ENCODE measurements around the gene FADS3.
A peak's percentile ranks its signal among the peaks of the same experiment; 100 is the strongest.

Gene FADS3

DNA sequence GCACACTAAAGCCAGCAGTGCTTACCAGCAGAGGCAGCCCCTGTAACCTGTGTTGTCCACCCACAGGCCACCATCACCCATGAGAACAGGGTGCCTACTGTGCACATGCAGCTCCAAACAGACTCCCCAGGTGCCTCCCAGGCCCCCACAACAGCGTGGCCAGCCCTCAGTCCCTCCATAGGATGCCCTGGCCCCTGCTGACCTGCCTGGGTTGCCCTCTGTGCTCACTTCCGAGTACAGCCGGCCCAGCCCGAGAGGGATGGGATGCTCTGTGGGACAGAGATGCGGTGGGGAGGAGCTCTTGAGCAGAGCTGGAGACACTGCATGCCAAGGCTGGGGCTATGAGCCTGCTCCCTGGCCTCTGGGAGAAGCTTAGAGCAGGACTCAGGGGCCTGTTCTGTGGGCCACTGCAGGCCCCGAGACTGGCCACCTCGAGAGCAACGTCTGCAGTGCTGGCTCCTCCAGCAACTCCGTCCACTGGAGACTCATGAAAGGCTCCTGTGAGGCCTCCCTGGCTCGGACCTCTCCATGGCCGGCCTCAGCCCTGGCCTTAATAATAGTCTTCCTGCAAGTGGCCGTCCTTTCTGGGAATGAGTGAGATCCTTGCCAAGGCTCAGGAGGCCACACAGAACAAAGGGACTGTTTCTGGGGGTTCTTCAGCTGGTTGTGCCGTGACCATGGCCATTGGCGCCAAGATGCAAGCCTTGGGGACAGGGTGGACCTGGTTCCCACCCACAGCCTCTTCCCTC, 36.2 kb downstream of the FADS3 start:
- DNase-seq: no peak

DNA sequence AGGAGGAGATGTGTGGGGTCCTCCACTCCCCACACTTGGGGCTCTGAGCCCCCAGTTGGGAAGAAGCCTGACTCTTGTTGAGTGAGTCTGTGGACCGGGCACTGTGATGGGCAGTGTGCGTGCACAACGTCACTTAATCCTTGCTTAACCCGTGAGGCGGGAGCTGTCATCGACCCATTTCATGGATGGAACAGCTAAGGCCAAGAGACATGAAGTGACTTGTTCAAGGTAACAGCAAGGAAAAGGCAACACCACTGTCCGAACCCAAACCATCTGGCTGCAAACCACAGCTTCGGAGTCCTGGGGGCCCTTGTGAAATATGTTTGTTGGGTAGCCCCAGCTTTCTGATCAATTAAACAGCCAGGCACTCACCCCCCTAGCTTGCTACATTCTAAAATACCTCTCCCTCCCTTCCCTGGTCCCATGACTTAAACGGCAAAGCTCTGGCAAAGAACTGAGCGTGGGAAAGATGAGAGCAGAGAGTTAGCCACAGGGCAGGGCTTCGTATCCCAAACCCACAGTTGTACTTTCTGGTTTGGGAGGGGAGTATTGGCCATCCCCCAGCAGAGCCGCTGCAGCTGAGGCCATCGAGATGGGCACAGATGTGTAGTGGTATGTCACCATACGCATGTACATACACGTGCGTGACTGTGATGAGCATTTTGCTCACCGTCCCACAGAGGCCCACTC, 37.0 kb downstream of the FADS3 start:
- DNase-seq: no peak

DNA sequence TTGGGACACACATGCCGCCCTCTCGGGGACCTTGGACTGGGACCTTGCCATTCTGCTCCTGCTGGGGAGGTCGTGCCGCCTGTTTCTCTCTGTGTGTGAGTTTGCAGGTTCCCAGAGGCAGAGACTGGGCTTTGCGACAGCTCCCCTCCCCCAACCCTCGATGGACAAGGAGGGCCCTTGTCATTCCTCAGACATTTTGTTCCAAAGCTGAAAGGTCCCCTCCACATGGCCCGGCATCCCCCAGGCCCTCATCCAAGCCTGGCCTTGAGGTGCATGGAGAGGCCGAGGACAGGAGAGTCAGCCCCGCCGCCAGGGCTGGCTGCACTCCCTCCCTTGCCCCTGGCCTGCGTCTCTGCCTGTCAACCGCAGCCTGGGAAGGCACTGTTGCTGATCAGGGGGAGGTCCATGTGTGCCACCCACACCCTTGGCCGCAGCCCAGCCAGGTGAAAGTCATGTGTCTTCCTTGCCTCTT, 37.6 kb downstream of the FADS3 start:
- DNase-seq: no peak

- DNase-seq: no peak
These were observed 39.4 kb downstream of the FADS3 start for GRCh38 chr11:61851900-61852295.

- no peak for DNase-seq
These were observed 40.0 kb downstream of the FADS3 start for GRCh38 chr11:61851113-61851899.

GRCh38 chr11:61850687-61851086, 40.7 kb downstream of the FADS3 start:
- DNase-seq: no peak

- no peak for DNase-seq
These were observed 42.7 kb downstream of the FADS3 start for GRCh38 chr11:61848631-61849030.

DNA sequence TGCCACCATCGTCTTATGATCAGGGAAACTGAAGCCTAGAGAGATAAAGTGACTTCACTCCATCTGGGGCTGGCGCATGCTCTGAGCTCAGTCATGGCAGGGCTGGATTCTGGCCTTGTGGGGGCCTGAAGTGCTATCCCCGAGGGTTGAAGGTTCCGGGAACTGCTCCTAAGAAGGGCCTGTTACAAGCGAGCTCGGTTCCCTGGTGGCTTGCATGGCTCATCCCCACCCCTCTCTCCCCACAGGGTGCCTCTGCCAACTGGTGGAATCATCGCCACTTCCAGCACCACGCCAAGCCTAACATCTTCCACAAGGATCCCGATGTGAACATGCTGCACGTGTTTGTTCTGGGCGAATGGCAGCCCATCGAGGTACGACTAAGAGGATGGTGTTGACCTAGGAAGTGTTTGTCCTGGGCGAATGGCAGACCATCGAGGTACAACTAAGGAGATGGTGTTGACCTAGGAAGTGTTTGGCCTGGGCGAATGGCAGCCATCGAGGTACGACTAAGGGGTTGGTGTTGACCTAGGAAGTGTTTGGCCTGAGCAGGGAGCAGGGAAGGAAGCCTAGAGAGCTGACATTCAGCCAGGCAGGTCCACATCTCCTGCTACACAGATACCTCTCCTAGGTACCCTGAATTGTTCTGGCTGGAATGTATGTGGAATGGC, 43.3 kb downstream of the FADS3 start:
- no peak for DNase-seq

DNA sequence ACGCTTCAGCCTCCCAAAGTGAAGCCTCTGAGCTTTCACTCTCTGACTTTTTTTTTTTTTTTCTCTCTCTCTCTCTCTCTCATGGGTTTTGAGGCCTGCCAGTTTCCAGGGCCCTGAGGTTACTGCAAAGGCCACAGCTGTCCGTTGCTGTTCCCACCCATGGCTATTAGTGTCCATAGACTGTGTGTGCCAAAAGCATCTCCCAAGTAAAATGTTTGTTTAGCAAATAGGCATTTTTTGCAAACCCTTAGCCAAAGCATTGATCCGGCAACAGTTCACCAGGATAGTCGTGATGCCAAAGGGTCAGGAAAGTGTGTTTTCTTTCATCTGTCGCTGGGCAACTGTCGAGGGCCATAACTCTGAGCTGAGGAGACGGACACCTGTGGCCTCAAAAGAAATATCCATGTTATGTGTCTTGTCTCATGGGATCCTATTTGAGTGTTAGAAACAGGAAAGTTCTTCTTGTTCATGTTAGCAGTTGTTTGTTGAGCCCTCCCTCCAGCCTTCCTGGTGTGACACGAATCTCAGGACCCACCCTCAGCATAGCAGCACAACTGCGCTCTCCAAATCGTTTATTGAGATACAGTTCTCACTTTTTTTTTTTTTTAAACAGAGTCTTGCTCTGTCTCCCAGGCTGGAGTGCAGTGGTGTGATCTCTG, 44.9 kb downstream of the FADS3 start:
- DNase-seq: no peak

DNA sequence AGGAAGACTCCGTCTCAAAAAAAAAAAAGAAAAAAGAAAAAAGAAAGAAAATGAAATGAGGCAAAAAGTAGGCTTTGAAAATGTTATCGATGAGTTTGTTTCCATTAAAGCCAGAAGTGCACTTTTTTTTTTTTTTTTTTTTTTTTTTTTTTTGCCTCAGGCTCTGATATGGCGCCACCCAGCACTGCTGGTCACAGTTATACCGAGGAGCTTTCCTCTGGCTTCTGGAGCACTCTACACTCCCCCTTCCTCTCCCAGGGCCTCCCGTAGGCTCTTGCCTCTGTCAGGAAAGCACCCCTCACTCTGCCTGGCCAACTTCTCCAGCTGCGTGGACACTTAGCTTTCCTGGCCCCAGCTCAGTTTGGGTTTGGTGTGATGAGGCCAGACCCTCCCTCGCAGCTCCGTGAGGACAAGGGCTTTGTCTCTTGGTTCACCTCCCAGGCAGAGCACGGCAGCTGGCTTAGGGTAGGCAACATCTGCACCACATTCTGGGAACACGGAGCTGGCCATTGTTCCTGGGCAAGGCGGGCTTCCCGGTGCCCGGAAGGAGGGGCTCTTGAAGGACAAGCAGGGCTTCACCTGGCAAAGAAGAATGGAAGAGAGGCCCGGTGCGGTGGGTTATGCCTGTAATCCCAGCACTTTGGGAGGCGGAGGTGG, 46.3 kb downstream of the FADS3 start:
- no peak for DNase-seq

- no peak for DNase-seq
These were observed 48.9 kb downstream of the FADS3 start for GRCh38 chr11:61842528-61842820.

DNA sequence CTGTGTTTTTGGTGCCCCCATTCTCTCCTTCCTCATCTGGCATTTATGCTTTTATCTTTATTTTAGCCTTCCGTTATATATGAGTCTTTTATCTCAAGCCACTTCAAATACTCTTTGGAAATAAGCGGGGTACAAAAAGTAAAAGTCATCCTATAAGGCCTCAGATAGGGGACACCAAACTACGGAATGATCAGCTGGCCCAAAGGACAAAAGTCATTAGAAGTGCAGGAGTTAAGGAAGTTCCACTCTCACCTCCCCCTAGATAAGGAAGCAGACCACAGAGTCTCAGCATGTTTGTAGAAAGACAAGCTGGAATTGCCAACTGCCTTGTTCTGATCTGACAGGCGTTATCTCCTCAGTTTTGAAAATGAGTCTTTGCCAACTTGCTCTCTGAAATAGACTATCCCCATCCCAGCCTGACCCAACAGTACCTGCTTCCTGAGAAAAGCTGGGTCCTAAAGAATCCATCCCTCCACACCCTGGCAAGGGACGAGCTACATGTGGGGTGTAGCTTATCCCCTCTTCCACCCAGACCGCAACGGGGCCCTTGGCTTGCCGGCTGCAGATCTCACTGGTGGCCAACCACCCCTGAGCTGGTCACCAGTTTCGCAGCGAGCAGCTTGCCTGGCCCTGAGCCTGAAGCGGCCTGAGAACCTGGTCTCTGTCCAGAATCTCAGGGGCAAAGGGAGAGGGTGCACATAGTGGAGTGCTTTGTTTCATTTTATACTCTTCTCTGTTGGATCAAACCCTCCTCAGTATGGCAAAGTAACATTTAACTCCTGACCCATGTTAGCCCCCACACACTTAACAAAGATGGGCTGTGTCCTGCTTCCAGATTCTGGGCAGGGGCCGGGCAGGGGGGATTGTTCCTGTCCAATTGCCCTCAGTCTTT, 49.5 kb downstream of the FADS3 start:
- DNase-seq: no peak

GRCh38 chr11:61840371-61840770, 51.0 kb downstream of the FADS3 start:
- DNase-seq: peak; percentile 41

GRCh38 chr11:61839742-61840141, 51.6 kb downstream of the FADS3 start:
- DNase-seq: no peak

- DNase-seq: no peak
These were observed 52.4 kb downstream of the FADS3 start for GRCh38 chr11:61838921-61839320.

GRCh38 chr11:61838501-61838900, 52.8 kb downstream of the FADS3 start:
- no peak for DNase-seq

GRCh38 chr11:61837411-61838005, 53.8 kb downstream of the FADS3 start:
- DNase-seq: peak; percentile 46

DNA sequence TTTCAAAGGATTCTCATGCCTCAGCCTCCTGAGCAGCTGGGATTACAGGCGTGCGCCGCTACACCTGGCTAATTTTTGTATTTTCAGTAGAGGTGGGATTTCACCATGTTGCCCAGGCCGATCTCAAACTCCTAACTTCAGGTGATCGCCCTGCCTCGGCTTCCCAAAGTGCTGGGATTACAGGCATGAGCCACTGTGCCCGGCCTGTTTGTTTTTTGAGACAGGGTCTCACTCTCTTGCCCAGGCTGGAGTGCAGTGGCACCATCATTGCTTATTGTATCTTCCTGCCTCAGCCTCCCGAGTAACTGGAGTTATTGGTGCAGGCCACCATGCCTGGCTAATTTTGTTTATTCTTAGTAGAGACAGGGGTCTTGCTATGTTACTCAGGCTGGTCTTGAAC, 55.2 kb downstream of the FADS3 start:
- DNase-seq: no peak

DNA sequence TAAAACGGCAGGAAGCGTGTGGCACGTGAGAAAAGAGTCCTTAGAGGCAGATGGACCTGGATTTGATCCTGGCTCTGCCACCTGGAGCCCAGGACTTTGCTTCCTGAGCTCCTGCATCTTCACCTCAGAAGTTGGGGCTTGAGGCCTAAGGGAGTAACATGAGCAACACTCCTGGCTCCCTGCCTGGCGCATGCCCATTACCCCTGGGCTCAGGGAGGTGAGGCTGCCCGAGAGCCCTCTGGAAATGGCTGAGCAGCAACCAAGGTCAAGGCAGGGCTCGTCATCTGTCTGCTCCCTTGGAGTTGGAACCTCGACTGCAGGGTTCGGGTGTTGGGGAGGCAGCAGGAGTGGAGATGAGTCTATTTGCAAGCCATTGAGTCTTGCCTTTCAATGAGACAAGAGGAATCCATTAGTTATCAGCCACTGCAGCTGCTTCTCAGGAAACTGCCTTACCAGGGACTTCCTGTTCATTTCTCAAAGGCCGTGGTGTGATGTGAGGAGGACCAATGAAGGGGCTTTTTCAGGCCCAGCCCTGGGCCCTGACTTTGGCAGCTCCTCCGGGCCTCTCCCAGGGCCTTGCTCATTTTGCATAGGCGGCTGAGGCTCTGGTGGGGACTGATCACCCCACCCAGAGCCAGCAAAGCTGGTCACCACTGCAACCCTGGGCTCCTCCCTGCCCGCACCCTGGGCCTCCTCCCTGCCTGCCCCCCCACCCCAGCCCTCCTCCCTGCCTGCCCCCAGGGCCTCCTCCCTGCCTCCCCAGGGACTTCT, 56.9 kb downstream of the FADS3 start:
- peak; percentile 90 for DNase-seq

DNA sequence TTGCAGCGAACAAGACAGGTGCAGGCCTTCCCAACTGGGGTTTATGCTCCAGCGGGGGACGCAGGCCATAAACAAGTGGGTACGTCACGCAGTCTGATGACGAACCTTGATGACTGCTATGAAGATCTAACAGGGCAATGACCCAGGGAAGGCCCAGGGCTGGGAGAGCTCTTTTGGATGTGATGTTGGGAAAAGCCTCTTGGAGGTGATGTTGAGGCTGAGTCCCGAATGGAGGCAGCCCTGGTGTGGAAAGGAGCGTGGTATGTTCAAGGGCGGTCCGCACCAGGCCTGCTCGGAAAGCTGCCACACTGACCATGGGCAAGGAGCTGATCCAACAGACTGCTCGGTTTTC, 57.4 kb downstream of the FADS3 start:
- DNase-seq: no peak

Measured in islet precursor cell (in vitro differentiated cells).